NOMO-1 treated with DMSO at 0.1 percent for 48 hours (cell line): ENCODE data around the gene PHLDB2.
"Not testable (repeated sequence)": the region's sequence is repeated elsewhere in the genome, so short reads cannot be mapped to it uniquely, and the experiment has no call there.

Source experiments
- DNase-seq: peaks from one replicate; lab custom pipeline; 2025; ENCODE audit not compliant: unreplicated experiment; lab: John Stamatoyannopoulos, UW

PHLDB2 gene

DNA sequence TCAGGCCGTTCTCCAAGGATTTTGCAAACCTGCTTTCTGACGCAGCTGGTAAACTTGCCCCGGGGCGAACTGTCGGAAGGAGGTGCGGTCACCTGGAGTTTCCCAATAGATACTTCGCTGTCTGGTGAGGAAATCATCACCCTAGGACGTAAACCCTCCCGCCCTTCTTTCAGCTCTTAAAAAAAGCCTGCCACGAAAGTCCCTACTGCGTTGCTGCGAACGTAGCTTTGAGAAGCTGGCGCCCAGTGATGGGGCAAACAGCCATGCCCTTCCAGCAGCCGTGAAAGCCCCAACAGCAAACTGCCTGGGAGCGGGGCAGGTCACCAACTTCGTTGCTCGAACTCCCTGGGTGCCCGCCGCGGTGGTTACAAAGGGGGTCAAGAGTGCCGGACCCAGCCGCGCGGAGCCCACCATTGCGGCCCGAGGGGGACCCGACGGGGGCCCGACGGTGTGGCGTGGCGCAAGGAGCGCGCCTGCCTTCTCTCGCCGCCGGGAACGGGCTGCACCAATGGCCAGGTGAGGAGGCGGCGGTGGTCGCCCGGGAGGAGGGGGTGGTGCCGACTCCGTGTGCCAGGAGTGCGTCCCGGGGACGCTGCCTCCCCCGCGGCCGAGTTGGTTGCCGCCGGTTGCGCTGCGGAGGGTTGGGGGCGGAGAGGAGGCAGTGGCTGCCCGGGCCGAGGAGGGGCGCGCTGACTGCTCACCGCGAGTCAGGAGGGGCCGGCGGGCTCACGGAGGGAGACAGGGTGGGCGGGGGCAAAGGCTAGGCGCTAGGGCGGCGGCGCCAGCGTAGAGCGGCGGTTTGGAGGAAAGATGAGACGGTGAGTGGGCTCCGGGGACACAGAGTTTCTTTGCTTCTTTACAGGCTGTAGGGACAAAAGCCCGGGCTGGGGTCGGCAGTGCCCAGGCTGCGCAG, at the start of gene PHLDB2:
Gene PHLDB2, plus strand, starts transcription at position 205 of the 913 bp plus-strand sequence. CDS start 24,813 bp downstream, outside the sequence.
- DNase-seq, result peak; percentile 1

GRCh38 chr3:111810909-111811308, 48.2 kb upstream of the PHLDB2 start:
- DNase-seq, result no peak

- no peak for DNase-seq
Measured at GRCh38 chr3:111811811-111812210, 47.3 kb upstream of the PHLDB2 start.

DNA sequence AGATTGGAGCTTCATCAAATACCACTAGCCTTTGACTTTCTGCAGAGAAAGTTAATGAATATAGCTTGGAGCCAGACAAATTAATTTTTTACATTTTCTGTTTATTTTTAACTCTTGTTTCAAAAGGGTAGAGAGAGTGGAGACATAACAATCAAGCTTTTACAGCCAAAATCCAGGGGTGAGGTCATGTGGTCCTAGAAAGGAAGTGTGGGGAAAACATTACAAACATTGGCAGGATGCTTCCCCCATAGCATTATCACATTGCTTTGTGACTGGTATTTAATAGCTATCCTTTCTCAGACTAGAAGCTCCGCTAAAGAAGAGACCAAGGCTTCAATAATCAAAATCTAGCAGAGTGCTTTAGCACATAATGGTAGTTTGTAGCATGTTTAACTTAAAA, 46.4 kb upstream of the PHLDB2 start:
- DNase-seq, result no peak

DNA sequence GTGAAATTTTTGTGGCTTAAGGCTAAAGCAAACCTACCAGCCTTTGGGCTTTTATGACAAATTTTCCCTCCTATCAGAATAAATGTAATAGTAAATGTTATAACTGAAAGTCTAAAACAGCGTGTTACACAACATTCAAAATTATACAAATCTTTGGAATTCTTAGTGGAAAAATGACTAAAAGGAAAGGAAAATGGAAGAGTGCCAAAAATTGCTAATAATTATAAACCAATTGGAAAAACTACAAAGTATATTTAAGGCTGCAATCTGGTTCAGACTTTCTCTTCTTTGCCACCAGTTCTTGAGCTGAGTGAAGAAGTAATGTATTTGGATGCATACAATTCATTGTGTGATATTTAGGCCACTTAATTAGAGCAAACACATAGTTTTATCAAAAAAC, 45.6 kb upstream of the PHLDB2 start:
- no peak for DNase-seq

- no peak for DNase-seq
Measured at GRCh38 chr3:111813979-111814378, 45.1 kb upstream of the PHLDB2 start.

GRCh38 chr3:111816771-111817170, 42.3 kb upstream of the PHLDB2 start:
- DNase-seq, result not testable (repeated sequence)

GRCh38 chr3:111819927-111820326, 39.1 kb upstream of the PHLDB2 start:
- no peak for DNase-seq

DNA sequence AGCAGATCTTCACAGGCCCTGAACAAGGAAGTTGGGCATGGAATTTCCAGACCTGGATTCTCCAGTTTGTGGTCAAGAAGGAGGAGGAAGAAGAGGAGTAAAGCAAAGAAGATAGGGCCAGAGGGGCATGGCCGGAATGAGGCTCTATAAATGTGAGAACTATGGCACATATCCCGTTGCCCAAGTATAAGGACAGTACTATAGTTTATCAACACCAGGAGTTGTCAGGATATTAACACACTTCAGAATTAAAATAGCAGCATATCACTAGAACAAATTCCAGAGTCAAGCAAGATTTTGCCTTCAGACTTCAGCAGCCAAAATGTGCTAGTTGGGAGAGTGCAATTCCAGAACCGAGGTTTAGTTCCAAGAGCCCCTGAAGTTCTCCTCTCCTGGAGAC, 38.4 kb upstream of the PHLDB2 start:
- no peak for DNase-seq

DNA sequence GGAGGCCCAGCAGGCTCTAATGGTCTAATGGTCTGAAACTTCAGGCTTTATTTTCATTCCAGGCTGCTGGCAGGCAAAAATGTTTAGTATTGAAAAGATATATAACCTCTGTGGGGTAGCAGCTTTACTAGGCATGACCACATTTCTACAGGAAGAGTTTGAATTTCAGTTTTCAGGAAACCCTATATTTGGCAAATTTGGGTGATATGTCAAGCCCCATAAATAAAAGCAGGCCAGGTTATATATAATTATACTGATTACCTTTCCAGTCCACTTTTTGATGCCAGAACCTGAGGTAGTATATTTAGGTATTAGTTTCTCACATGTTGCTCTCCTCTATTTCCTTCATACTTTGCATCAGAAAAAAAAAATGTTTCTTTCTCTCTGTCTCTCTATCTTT, 37.2 kb upstream of the PHLDB2 start:
- DNase-seq, result no peak

- no peak for DNase-seq
Measured at GRCh38 chr3:111822804-111823203, 36.3 kb upstream of the PHLDB2 start.

GRCh38 chr3:111823341-111823855, 35.7 kb upstream of the PHLDB2 start:
- DNase-seq, result no peak

DNA sequence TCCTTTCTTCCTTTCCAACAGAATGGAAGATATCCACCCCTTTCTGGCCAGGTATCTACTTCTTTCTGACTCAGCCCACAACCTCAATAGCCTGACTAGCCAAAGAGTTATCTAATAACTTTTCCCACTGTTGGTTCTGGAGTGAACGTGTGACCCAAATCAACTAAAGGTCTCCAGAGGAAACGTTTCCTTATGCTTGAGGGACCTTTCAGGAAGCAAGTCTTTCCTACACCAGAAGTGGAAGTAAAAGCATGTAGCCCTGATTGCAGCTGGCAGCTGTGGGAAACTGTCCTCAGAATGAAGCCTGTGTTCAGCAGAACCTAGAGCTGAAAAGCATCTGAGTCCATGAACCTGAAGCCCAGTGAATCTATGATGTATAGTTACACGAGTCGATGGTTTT, 34.7 kb upstream of the PHLDB2 start:
- no peak for DNase-seq

GRCh38 chr3:111827871-111828270, 31.2 kb upstream of the PHLDB2 start:
- DNase-seq, result no peak

DNA sequence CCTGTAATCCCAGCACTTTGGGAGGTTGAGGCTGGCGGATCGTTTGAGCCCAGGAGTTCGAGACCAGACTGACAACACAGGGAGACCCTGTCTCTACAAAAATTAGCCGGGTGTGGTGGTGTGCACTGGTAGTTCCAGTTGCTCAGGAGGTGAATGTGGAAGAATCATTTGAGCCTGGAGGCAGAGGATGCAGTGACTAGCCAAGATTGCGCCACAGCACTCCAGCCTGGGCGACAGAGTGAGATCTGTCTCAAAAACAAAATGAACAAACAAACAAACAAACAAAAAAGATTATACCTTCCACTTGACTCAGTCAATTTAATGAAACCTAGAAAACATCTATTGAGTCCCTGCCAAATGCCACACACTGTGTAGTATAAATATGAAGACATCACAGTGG, 30.5 kb upstream of the PHLDB2 start:
- DNase-seq, result no peak

GRCh38 chr3:111829023-111829422, 30.0 kb upstream of the PHLDB2 start:
- no peak for DNase-seq

DNA sequence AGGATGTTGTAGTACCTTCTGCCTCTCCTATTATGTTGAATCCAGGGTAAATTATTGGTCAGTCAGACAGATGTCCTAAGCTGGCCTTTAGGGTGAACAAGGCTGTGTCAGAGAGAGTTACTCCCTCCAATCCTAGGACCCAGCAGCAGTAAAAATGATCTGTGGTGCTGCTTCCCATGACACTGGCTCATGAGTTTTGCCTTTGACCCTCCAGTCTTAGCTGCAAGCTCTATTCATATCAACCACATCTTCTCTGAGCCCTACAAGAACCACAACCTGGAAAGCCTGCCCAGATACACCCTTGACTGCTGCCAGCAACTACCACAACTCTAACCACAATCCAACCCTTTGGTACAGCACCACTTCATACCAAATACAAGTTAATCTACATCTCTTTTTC, 27.2 kb upstream of the PHLDB2 start:
- DNase-seq, result no peak

GRCh38 chr3:111837112-111837511, 22.0 kb upstream of the PHLDB2 start:
- DNase-seq, result no peak

GRCh38 chr3:111838133-111838532, 20.9 kb upstream of the PHLDB2 start:
- no peak for DNase-seq

- DNase-seq, result no peak
Measured at GRCh38 chr3:111846039-111846438, 13.0 kb upstream of the PHLDB2 start.

DNA sequence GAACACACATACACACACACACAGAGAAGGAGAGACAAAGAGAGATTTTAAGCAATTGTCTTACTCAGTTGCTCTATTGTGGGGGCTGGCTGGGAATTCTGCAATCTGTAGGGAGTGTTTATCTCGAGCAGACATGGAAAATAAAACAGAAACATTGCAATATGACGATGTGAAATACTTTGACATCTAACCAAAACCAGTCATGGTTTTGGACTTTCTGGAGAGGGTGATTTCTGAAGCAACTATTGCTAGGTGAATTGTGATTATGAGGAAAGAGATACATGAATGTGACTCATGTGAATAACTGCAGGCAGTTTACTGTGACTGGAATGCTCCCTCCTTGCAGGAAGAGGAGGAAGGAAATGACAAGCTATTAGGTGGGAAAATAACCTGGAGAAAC, 12.3 kb upstream of the PHLDB2 start:
- DNase-seq, result no peak

GRCh38 chr3:111848283-111848682, 10.8 kb upstream of the PHLDB2 start:
- DNase-seq, result no peak

GRCh38 chr3:111848778-111849177, 10.3 kb upstream of the PHLDB2 start:
- no peak for DNase-seq
